Measurements from ENCODE around the gene UBQLN4.
A peak's percentile ranks its signal among the peaks of the same experiment; 100 is the strongest.
"Not testable (repeated sequence)": the region's sequence is repeated elsewhere in the genome, so short reads cannot be mapped to it uniquely, and the experiment has no call there.

Gene UBQLN4

DNA sequence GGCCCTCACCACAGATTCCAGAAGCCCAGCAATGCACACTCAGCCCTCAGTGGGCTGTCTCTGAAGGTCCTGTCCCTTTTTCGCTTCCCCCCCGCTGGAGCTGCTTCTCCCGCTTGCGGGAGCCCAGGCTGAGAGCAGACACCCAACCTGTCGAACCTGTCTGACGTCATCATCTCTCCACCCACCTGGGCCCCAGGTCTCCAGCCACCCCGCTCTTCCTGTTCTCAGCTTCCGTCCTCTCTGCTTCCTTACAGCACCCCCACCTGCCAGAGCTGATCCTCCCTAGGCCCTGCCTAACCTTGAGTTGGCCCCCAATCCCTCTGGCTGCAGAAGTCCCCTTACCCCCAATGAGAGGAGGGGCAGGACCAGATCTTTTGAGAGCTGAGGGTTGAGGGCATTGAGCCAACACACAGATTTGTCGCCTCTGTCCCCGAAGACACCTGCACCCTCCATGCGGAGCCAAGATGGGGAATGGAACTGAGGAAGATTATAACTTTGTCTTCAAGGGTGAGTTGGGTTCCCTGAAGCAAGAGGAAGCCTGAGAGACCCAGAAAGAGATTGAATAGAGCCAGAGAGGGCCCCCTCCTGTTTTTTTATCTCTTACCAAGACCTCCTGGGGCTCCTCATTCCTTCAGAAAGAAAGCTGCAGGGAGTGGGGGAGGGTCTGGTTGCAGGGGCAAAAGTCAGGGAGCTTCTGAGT is 7.5 kb upstream of the UBQLN4 start, which contains the start of gene RAB25:
RAB25 (plus strand) TSS at position 224 of the 700 bp plus-strand sequence; CDS start at position 465, 241 bp downstream.
- DNase-seq (ENCODE audit: low spot score): no peak

DNA sequence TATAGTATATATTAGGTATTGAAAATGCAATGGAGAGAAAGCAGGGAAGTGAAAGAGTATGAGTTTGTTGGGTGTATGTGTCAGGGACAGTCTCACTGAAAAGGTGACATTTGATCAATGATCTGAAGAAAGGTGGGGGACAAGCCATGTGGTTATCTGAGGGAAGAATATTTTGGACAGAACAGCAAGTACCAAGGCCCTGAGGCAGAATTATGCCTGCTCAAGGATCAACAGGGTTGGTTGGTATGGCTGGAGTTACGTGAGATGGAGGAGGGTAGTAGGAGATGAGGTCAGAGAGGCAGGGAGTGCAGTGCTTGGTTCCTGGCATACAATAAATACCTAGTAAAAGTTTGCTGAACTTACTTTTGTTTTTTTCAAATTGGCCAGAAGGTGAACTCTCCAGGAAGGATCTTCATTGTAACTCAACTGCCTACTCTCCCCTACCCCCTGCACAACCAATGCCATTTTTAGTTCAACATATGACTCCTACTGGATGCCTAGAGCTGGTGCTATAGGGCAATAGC is 2.8 kb upstream of the UBQLN4 start:
- DNase-seq (ENCODE audit: low spot score): no peak

DNA sequence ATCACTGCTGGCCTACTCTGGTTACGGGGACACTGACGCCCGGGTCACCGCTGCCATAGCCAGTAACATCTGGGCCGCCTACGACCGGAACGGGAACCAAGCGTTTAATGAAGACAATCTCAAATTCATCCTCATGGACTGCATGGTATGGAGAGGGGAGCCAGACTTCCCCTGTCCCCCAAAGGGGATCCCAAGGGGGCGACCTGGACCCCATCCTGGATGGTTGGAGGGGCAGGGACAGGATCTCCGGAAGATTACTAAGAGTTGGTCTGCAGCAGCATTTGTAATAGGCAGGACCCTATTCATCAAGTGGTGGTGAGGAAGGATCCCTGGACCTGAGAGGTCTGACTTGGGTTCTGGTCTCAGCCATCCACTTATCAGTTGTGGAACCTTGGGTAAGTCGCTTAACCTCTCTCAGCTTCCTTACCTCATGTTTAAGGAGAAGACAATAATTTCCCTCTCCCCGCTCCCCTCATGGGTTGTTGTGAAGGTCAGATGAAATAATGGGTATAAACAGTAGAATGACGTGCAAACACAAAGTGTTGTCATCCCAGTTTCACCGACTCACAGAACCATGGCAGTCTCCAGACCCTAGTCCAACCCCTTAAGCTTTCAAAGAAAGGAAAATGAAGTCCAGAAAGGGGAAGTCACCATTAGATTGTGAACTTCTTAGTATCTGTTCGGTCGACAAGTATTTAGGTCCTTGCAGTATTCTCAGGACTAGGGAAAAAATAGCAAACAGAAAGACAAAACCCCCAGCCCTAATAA is 1.9 kb upstream of the UBQLN4 start:
- DNase-seq (ENCODE audit: low spot score): no peak

DNA sequence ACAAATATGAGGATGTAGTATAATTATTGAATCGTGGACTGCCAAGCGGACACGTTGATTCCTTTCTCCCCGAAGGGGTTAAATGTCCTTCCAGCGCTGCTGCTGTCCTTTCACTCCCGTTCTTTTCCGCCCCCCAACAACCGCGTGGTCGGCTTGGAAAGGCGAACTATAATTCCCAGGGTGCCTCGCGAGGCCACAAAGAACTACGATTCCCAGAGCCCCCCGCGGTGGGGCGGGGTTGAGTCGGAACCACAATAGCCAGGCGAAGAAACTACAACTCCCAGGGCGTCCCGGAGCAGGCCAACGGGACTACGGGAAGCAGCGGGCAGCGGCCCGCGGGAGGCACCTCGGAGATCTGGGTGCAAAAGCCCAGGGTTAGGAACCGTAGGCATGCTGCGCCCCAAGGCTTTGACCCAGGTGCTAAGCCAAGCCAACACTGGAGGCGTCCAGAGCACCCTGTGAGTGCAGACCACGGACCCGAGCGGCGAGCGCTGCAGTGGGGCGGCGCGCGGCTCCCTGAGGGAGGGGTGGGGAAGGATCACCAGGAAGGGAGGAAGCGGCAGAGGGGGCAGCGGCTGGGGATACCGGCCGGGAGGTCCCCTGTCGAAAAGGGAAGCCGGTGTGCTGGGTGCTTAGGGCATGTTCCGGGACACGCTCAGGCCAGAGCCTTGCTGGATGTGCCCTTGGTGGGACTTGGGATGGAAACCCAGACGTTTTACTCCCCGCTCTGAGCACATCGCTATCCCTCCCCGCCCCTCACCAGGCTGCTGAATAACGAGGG is 1.1 kb upstream of the UBQLN4 start, which contains the start of gene LAMTOR2:
LAMTOR2 (plus strand) TSS at position 283 of the 781 bp plus-strand sequence; CDS start at position 391, 108 bp downstream.
- peak; percentile 99 for DNase-seq (ENCODE audit: low spot score)

DNA sequence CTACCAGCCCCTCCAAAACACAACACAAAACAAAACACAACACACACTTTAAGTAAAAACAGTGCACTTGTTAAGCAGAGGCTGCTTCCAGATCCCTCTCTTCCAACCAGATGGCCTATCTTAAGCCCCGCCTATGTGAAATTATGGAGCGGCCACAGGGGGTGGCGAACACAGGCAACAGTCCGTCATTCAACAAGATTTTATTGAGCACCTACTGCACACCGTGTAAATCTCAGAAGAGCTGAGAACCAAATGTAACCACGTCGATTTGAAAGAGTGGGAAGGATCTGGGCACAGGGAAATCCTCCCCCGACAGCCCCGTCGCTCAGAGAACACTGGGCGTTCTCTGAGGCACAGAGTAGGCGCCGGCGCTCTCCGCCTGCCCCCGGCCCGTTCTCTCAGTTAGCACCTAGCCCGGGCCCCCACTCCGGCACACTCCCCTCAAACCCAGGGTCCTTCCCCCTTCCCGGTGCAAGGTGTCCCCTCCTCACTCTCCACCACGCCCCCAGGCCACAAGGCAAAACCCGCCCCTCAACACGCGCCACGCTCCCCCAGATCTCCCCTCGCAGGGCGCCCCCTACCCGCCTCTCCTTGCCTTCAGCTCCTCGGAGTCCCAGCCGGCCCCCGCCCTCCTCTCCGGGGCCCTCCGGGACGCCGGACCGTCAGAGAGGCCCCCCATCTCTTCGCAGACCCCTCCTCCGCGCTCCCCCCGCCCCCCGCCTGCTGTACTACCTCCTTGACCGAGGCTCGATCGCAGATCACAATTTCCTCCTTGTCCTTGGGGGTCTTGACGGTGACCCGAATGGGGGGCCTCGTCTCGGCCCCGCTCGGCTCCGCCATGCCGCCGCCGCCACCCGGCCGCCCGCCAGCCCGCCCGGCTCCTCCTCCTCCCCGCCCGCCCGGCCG is 483 bp downstream of the UBQLN4 start:
- peak; percentile 85 for DNase-seq (ENCODE audit: low spot score)

DNA sequence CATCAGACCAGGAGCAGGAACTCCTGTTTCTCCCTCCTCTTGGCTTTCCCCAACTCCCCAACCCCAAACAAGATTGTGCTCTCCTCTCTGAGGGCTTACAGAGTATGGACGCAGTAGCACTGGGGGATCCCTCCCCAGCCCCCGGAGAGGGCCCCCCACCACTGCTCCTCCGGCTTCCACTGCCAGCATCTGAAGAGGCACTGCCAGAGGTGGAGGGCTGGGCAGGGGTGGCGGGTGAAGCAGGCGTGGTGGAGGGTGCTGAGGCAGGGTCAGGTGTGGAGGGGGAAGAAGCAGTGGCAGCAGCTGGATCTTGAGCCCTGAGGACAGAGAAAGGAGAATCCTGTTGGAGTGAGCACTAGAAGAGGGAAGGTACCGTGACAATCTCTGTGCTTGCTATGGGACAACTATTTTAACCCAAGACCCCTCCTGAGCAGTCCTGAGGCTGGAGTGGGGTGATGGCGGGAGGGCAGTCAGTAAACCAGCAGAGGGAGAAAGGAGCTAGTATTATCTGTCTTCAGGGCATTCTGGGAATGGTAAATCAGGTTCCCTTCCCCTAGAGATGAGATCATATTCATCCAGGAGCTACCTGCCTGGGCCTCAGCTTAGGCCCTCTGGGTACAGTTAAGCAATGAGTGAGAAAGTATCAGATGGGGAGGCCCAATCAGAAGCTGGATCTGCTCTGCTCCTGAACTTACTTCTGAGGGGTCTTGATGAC is 2.4 kb downstream of the UBQLN4 start:
- DNase-seq (ENCODE audit: low spot score): no peak

DNA sequence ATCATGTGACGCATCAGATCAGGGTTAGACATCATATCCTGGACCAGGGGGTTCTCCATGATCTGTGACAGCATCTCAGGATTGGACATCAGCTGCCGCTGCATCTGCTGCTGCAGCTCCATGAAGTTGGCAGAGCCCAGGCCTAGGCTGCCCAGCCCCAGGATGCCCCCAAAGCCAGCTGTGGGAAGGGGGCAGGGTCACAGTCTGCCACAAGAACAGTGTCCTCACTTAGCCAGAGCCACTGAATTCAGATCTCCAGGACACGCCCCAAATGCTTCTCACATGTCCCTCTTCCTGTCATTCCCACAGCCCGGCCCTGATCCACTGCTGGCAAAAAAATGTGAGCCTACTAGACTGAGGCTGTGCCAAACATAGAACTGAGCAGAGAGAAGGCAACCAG is 3.2 kb downstream of the UBQLN4 start:
- DNase-seq (ENCODE audit: low spot score): no peak

DNA sequence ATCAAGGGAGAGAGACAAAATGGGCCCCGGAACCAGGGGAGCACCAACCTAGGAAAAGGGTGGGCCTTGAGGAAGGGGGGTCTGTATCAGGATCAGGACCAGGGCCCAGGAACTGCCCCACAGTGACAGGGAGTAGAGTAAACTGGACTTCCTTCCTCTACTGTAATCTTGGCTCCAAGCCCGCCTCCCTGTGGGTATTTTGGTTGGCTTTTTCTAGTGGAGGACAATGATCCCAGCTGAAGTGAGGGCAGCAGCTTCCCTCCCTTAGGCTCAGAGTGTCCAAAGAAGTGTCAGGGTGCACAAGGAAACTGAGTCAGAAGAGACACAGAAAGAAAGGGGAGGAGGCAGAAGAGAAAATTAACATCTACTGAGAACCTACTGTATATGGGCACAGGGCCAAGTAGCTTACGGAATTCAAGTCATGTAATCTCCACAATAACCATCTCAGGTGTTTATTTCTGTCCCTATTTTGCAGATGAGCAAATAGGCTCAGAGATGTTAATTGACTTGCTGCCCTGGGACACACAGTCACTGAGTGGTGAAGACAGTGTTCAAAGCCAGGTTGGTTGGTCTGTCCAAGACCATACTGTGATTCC is 4.8 kb downstream of the UBQLN4 start:
- DNase-seq (ENCODE audit: low spot score): no peak

DNA sequence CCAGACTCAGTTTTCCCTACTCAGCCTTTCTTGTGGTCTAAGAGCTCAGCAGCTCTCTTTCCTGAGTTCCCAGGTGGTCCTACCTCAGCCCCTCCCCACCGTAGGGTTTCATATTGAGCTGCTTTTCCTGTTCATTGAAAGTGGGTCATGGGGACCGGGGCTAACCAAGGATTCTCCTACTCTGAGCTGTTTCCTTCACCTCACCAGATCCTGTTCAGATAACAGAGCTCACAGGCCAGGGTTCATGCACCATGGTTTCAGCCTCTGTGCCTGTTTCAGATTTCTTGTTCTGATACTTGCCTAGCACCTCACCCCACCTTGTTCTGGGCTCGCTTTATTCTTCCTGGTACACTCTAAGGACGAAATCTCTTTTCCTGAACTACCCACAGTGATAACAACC is 8.5 kb downstream of the UBQLN4 start:
- no peak for DNase-seq (ENCODE audit: low spot score)

DNA sequence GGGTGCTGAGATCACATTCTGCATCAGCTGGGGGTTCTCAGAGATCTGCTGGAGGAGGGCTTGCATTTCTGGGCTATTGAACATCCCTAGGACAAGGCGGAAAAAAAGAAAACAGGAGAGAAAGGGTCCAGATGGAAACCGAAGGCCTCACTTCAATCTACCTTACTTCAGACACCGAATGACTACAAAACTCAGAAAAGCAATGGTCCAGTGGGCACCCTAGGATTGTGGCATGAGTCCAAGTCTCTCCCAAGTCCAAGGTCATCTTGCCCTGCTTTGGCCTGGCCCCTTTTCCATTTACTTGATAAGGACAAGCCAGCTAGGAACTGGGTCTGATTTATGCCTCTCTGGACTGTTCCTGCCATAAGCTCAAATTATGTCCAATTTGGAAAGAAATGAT is 10.8 kb downstream of the UBQLN4 start:
- no peak for DNase-seq (ENCODE audit: low spot score)

DNA sequence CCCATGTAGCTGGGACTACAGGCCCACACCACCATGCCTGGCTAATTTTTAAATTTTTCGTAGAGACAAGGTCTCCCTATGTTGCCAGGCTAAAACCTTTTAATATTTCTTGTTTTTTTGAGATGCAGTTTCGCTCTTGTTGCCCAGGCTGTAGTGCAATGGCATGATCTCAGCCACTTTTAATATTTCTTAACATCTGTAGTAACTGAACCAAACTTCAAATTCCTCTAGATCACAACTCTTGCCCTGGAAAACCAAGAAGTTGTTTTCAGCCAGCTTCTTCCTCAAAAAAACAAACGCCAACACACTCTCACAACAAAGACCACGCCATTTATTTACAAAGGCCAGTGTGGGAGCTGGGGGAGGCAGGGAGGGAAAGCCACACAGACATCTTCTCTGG is 18.6 kb downstream of the UBQLN4 start:
- not testable (repeated sequence) for DNase-seq (ENCODE audit: low spot score)

DNA sequence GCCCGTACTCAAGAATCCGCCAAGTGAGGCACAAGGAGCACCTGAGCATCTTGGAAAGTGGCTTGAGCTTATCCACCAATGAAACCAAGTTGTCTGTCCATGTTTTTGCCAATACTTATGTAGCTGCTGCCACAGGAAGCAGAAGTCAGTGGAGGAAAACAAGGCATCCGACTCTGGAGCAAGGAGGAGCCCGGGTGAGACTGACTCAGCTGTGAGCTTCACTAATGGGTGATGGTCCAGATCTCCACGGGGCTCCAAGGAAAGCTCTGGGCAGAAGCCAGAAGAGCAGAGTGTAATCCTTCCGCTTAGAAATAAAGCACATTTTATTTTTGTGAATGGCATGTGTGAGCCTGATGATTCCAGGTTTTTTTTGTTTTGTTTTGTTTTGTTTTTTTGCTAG is 20.6 kb downstream of the UBQLN4 start:
- no peak for DNase-seq (ENCODE audit: low spot score)

DNA sequence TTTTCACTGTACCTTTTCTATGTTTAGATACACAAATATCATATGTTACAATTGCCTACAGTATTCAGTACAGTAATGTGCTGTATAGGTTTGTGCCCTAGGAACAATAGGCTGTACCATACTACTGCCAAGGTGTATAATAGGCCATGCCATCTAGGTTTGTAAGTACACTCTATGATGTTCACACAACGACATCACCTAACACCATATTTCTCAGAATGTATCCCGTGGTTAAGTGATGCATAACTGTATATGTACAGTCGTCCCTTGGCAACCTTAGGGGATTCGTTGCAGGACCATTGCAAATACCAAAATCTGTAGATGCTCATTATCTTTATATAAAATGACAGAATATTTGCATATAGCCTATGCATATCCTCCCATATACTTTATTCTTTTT is 27.0 kb downstream of the UBQLN4 start:
- DNase-seq (ENCODE audit: low spot score): no peak

DNA sequence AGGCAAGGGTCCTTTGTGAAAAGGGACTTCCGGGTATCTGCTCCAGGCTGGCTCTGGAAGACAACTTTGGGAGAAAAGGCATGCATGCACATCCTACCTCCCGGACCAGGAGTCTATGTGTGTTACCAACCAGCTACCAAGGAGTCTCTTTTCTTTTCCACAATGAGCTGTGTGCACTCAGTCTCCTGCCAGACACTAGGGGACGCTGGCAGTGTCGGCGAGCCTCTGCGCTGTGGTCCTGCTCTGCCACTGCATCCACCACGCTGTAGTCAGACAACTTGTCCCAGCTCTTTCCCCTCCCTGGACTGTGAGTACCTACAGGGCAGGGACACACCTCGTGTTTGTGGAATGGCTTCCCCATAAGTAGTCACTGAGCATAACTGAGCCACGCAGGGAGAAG is 27.7 kb downstream of the UBQLN4 start:
- peak; percentile 83 for DNase-seq (ENCODE audit: low spot score)

DNA sequence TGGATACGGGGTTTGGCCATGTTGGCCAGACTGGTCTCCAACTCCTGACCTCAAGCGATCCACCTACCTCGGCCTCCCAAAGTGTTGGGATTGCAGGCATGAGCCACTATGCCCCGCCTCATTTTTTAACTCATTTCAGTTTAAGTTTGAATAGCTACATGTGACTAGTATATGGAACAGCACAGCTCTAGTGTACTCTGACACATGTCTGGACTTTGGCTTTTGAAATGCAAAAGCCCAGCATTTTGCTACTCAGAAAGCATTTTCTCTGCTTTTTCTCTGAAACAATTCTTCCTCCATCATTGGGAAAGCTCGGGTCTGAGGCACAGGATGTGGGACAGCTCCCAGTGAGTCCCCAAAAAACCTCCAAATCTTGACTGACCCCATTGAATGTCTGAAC is 28.8 kb downstream of the UBQLN4 start:
- DNase-seq (ENCODE audit: low spot score): no peak

DNA sequence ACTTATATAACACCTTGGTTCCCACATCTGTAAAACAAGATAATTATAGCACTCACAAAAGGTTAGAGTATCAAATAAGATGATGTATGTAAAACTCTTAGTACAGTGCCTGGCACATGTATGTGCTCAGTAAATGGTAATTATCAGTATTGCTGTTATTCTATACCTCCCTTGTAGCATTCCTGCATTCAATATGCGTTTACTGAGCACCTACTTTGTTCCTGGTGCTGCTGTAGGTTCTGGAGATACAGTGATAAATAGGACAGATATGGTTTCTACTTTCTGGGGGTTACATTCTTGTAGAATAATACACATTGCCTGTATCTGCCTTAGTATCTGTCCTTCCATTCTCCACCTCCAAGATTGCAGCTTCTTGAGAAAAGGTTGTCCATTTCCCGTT is 31.6 kb downstream of the UBQLN4 start:
- DNase-seq (ENCODE audit: low spot score): no peak

DNA sequence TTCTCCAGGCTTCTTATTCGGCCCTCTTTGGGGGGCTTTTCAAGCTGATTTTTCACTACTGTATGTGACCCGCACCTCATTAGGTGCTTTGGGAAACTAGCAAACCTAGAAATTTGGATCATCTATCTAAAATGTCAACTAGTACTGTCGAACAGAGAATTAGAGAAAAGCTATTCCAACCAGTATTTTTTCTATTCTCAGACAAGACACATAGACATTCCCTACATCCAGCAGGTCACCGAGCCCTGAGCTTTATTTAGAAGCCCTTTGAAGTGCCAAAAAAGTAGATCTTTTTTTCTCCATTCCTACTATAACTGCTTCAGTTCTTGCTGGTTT is 32.5 kb downstream of the UBQLN4 start:
- DNase-seq (ENCODE audit: low spot score): no peak

DNA sequence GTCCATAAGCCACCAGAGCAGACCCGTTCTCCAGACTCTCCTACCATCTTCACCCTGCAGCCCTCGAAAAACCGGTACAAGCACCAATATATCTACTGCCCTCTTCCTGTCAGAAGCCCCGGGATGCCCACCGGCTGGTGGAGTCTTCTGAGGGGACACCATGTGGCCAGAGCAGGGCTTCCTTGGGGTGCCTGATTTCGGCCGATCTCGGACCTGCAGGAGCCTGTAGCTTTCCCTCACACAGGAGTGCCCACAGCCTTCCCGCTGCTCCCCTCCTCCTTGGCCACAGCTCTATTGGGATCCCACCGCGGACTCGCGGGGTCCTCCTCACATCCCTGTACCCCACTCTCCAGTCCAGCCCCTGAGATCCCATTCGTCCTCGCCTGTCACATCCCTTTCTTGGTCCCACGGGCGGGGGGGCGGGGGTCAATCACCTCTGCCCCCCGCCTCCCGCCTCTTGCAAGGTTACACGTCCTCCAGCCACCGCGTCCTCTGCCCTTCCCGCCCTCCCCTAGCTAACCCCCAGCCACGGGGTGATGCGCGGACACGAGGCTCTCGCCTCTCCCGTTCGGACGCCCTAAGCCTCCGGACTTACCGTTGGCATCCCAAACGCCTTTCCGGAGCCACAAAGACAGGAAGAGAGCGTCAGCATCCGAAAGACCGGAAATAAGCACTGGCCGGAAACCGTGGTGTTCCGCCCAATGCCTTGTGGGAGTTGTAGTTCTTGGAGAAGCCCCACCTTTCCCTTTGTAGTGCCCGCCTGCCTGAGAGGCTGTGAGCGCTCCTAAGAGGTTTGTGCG is 33.1 kb downstream of the UBQLN4 start, which contains the start of gene SSR2:
SSR2 (minus strand) TSS at position 659 of the 800 bp plus-strand sequence. CDS start 784 bp downstream, outside the sequence.
- DNase-seq (ENCODE audit: low spot score): peak; percentile 96

DNA sequence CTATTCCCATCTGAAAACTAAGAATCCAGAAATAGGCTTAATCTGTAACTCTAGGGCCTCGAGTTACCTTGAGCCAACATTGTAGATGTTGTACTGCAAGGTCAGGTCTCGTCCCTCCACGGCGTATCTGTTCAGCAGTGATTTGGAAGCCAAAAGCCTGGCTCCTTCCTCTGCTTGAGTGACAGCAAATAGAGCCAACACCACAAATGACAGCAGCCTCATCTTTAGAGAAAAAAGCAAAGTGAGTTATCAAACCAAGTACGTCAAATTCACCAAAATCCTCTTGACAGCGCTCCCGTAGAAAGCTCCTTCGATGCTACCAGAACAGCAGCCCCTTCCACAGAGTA is 33.7 kb downstream of the UBQLN4 start:
- DNase-seq (ENCODE audit: low spot score): no peak

Data from SK-N-DZ (cell line).